HG03175 (cell line): ENCODE results near the gene PKP2.

Source experiments
- ATAC-seq: cut with Tn5 transposase; IDR thresholded peaks from one replicate; pipeline ENCODE4 v1.9.1; 2021; ENCODE audit warnings: mild to moderate bottlenecking, moderate library complexity; ENCODE audit not compliant: unreplicated experiment

PKP2 gene

GRCh38 chr12:32896432-32897280 lies at the start of gene PKP2:
Gene PKP2, minus strand, starts transcription at chr12:32896777. Its CDS starts 46 bp downstream, at chr12:32896731.
- ATAC-seq = peak; percentile 53

GRCh38 chr12:32944195-32944594 lies 47.6 kb upstream of the PKP2 start:
- ATAC-seq = no peak

GRCh38 chr12:32939801-32940200 lies 43.2 kb upstream of the PKP2 start:
- ATAC-seq = no peak

- no peak for ATAC-seq
These were observed 30.4 kb upstream of the PKP2 start for GRCh38 chr12:32926963-32927362.

GRCh38 chr12:32926356-32926755 lies 29.8 kb upstream of the PKP2 start:
- no peak for ATAC-seq

GRCh38 chr12:32922546-32923297 lies 26.1 kb upstream of the PKP2 start:
- no peak for ATAC-seq

- ATAC-seq = no peak
These were observed 24.8 kb upstream of the PKP2 start for GRCh38 chr12:32921397-32921796.

GRCh38 chr12:32920506-32921085 lies 24.0 kb upstream of the PKP2 start:
- no peak for ATAC-seq

- no peak for ATAC-seq
These were observed 22.6 kb upstream of the PKP2 start for GRCh38 chr12:32918890-32919801.

- no peak for ATAC-seq
These were observed 20.6 kb upstream of the PKP2 start for GRCh38 chr12:32917094-32917611.

- no peak for ATAC-seq
These were observed 11.4 kb upstream of the PKP2 start for GRCh38 chr12:32907898-32908476.

GRCh38 chr12:32907166-32907565 lies 10.6 kb upstream of the PKP2 start:
- ATAC-seq = no peak

- ATAC-seq = peak; percentile 95
These were observed 10.0 kb upstream of the PKP2 start for GRCh38 chr12:32906399-32907165.

- ATAC-seq = no peak
These were observed 7.2 kb upstream of the PKP2 start for GRCh38 chr12:32903763-32904162.

GRCh38 chr12:32903318-32903717 lies 6.7 kb upstream of the PKP2 start:
- ATAC-seq = no peak

GRCh38 chr12:32902287-32902997 lies 5.9 kb upstream of the PKP2 start:
- peak; percentile 55 for ATAC-seq

- ATAC-seq = no peak
These were observed 5.0 kb upstream of the PKP2 start for GRCh38 chr12:32901553-32901952.

GRCh38 chr12:32897687-32898573 lies 1.4 kb upstream of the PKP2 start:
- ATAC-seq = no peak
